ENCODE measurements around the gene GPN3.
A peak's percentile ranks its signal among the peaks of the same experiment; 100 is the strongest.
"Not testable (repeated sequence)": the region's sequence is repeated elsewhere in the genome, so short reads cannot be mapped to it uniquely, and the experiment has no call there.

GPN3 gene

GRCh38 chr12:110421701-110422100 is 46.4 kb downstream of the GPN3 start:
- H3K4me3 ChIP-seq (ENCODE audit: low read depth, low read length): no peak overlapping the region
- in situ Hi-C loops (cut with HindIII; ENCODE audit: low sequenced_read_pairs): no loop called here
- no peak for TF ChIP-seq CTCF (IDR thresholded peaks at IDR 0.05; ENCODE audit: low read depth, low read length)
- no peak for DNase-seq (ENCODE audit: low read depth, low spot score)

GRCh38 chr12:110421159-110421661 is 46.8 kb downstream of the GPN3 start:
- H3K4me3 ChIP-seq (ENCODE audit: low read depth, low read length): no peak overlapping the region
- in situ Hi-C loops (cut with HindIII; ENCODE audit: low sequenced_read_pairs): no loop called here
- DNase-seq (ENCODE audit: low read depth, low spot score): no peak
- TF ChIP-seq CTCF (IDR thresholded peaks at IDR 0.05; ENCODE audit: low read depth, low read length): no peak

GRCh38 chr12:110420644-110421043 is 47.4 kb downstream of the GPN3 start:
- H3K4me3 ChIP-seq (ENCODE audit: low read depth, low read length); in situ Hi-C loops (cut with HindIII; ENCODE audit: low sequenced_read_pairs); DNase-seq (ENCODE audit: low read depth, low spot score): not testable (repeated sequence)

- H3K4me3 ChIP-seq (ENCODE audit: low read depth, low read length); in situ Hi-C loops (cut with HindIII; ENCODE audit: low sequenced_read_pairs); DNase-seq (ENCODE audit: low read depth, low spot score): not testable (repeated sequence)
Measured at GRCh38 chr12:110417113-110417512, 50.9 kb downstream of the GPN3 start.

- H3K4me3 ChIP-seq (ENCODE audit: low read depth, low read length); in situ Hi-C loops (cut with HindIII; ENCODE audit: low sequenced_read_pairs); DNase-seq (ENCODE audit: low read depth, low spot score): not testable (repeated sequence)
Measured at GRCh38 chr12:110410086-110410485, 58.0 kb downstream of the GPN3 start.

GRCh38 chr12:110405126-110405662 is 62.9 kb downstream of the GPN3 start:
- in situ Hi-C loops (cut with HindIII; ENCODE audit: low sequenced_read_pairs); H3K4me3 ChIP-seq (ENCODE audit: low read depth, low read length); DNase-seq (ENCODE audit: low read depth, low spot score): not testable (repeated sequence)

GRCh38 chr12:110403976-110404682 is 63.9 kb downstream of the GPN3 start:
- peak; percentile 69 for DNase-seq (ENCODE audit: low read depth, low spot score)
- in situ Hi-C loops (cut with HindIII; ENCODE audit: low sequenced_read_pairs): no loop called here
- peak overlapping the region; percentile 97 for H3K4me3 ChIP-seq (ENCODE audit: low read depth, low read length)
- TF ChIP-seq CTCF (IDR thresholded peaks at IDR 0.05; ENCODE audit: low read depth, low read length): no peak

- peak; percentile 93 for DNase-seq (ENCODE audit: low read depth, low spot score)
- in situ Hi-C loops (cut with HindIII; ENCODE audit: low sequenced_read_pairs): no loop called here
- peak; percentile 9 for TF ChIP-seq CTCF (IDR thresholded peaks at IDR 0.05; ENCODE audit: low read depth, low read length)
- H3K4me3 ChIP-seq (ENCODE audit: low read depth, low read length): peak within 1 kb of the TSS; percentile 97
Measured at GRCh38 chr12:110403146-110403975, 64.7 kb downstream of the GPN3 start, which contains the start of gene ANAPC7. Gene ANAPC7 (minus strand): TSS chr12:110403708. CDS start chr12:110403627, 81 bp downstream.

Measured in astrocyte of the spinal cord (primary cell).